Stimulated activated CD8-positive, alpha-beta memory T cell treated with anti-CD3 and anti-CD28 coated beads, Interleukin-15, amount 100 ng/mL, for 48 hours (primary cell): ENCODE measurements around the gene CAMK2N2.

Experiments
- DNase-seq, 2 donors: peaks; one replicate each; pipeline ENCODE4 v3.0.0-alpha.2; 2020; ENCODE audit warnings: low read depth in 2 of 2

The CAMK2N2 gene

GRCh38 chr3:184240384-184241140, 20.8 kb downstream of the CAMK2N2 start:
- DNase-seq = no peak

GRCh38 chr3:184239708-184240107, 21.6 kb downstream of the CAMK2N2 start:
- no peak for DNase-seq

GRCh38 chr3:184239221-184239620, 22.1 kb downstream of the CAMK2N2 start:
- DNase-seq = no peak

- DNase-seq = no peak
Measured at GRCh38 chr3:184238246-184238818, 23.0 kb downstream of the CAMK2N2 start.

- DNase-seq = no peak
Measured at GRCh38 chr3:184237807-184238206, 23.5 kb downstream of the CAMK2N2 start.

GRCh38 chr3:184237211-184237610, 24.1 kb downstream of the CAMK2N2 start:
- no peak for DNase-seq

- DNase-seq = no peak
Measured at GRCh38 chr3:184236636-184237035, 24.7 kb downstream of the CAMK2N2 start.

GRCh38 chr3:184236033-184236410, 25.3 kb downstream of the CAMK2N2 start:
- DNase-seq = no peak

- no peak for DNase-seq
Measured at GRCh38 chr3:184235381-184236032, 25.8 kb downstream of the CAMK2N2 start.

GRCh38 chr3:184234671-184235380, 26.5 kb downstream of the CAMK2N2 start:
- no peak for DNase-seq

- no peak for DNase-seq
Measured at GRCh38 chr3:184234224-184234623, 27.1 kb downstream of the CAMK2N2 start.

- DNase-seq = no peak
Measured at GRCh38 chr3:184233127-184233843, 28.1 kb downstream of the CAMK2N2 start.

GRCh38 chr3:184231671-184232070, 29.7 kb downstream of the CAMK2N2 start:
- DNase-seq = no peak

- DNase-seq = no peak
Measured at GRCh38 chr3:184230603-184231528, 30.5 kb downstream of the CAMK2N2 start.

- no peak for DNase-seq
Measured at GRCh38 chr3:184230081-184230602, 31.2 kb downstream of the CAMK2N2 start.

GRCh38 chr3:184229394-184230080, 31.8 kb downstream of the CAMK2N2 start, which contains the start of gene VWA5B2:
VWA5B2 (plus strand) TSS chr3:184229585; CDS start chr3:184230529, 944 bp downstream.
- peak; percentile 67 to 70 for DNase-seq

GRCh38 chr3:184228376-184229137, 32.8 kb downstream of the CAMK2N2 start:
- no peak for DNase-seq

- no peak for DNase-seq
Measured at GRCh38 chr3:184227481-184227935, 33.8 kb downstream of the CAMK2N2 start.

- DNase-seq = no peak
Measured at GRCh38 chr3:184223946-184224345, 37.4 kb downstream of the CAMK2N2 start.
